Measurements from ENCODE around the gene VASN. TPM values are rescaled to one million over a fixed set of nuclear protein-coding genes. Genes with fewer than 3 reads are reported as not detected.

The VASN gene
- total RNA-seq, 1 experiment from 2014 or later = 45.3 TPM

GRCh38 chr16:4428500-4428899, 56.9 kb downstream of the VASN start:
- TF ChIP-seq CTCF (conservative IDR thresholded peaks at IDR 0.05) (no peak), EZH2 (IDR thresholded peaks at IDR 0.05; ENCODE audit: low read depth) (no peak)
- peaks cover 25% of the 10 kb centered on the region; the same call in 1 of the 2 replicates for H3F3A ChIP-seq (ENCODE audit: insufficient read depth, low read depth)
- intact Hi-C loops (cut with micrococcal nuclease; ENCODE audit: unreplicated experiment) = no loop called here
- H2AFZ ChIP-seq = no peak overlapping the region
- H3K27ac ChIP-seq = no peak overlapping the region
- no TSS peak for BruUV-seq (replicated peaks)
- no peaks in the 10 kb centered on the region for H3K9me3 ChIP-seq (ENCODE audit: insufficient read depth, low read depth)
- no peaks in the 10 kb centered on the region for H3K9me2 ChIP-seq (ENCODE audit: insufficient read depth)
- POLR2A ChIA-PET (ENCODE audit: unreplicated experiment) = interaction anchor here (0.5 kb wide), 1 partner anchor 13 kb away, joined by 3 read pairs; no protein-coding TSS in a partner anchor
- CTCF ChIA-PET = interaction anchor here (0.6 kb wide), 1 partner anchor 665 kb away, joined by 6 read pairs; no protein-coding TSS in a partner anchor
- H3K36me3 ChIP-seq (ENCODE audit: low read depth) = peaks cover 5% of the 10 kb centered on the region
- H3K79me2 ChIP-seq (ENCODE audit: low read depth) = peaks cover 68% of the 10 kb centered on the region
- H3K27me3 ChIP-seq (ENCODE audit: insufficient read depth, low read depth) = no peaks in the 10 kb centered on the region
- peaks cover 25% of the 10 kb centered on the region for H4K20me1 ChIP-seq (ENCODE audit: insufficient read depth)
- no peak overlapping the region for H3K4me2 ChIP-seq
- no peak overlapping the region for H3K4me3 ChIP-seq
- DNase-seq = no peak
- H3K4me1 ChIP-seq (replicated peaks; ENCODE audit: insufficient read depth) = peaks cover 12% of the 10 kb centered on the region

DNA sequence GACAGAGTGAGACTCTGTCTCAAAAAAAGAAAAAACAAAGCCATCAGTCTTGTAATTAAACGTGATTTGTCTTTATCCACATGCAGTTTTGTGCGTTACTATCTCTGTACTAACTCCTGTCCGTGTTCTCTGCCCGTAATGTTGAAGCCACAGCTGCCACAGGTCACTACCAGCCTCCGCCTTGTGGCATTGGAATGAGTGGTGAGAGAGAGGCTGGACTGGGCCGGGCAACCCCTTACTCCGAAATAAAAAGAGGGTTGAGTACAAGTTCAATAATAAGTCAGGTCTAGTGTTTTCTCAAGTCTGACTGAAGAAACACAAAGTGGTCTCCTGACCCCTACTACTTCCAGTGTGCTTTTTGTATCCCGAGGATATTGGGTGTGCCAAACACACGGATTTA, 59.4 kb downstream of the VASN start:
- no peaks in the 10 kb centered on the region for H3K9me2 ChIP-seq (ENCODE audit: insufficient read depth)
- no peak overlapping the region for H3K4me3 ChIP-seq
- ChIA-PET POLR2A (ENCODE audit: unreplicated experiment) (no interaction called here), CTCF (no interaction called here)
- TF ChIP-seq EZH2 (IDR thresholded peaks at IDR 0.05; ENCODE audit: low read depth) (no peak), CTCF (conservative IDR thresholded peaks at IDR 0.05) (no peak)
- H3K9me3 ChIP-seq (ENCODE audit: insufficient read depth, low read depth) = no peaks in the 10 kb centered on the region
- no peak overlapping the region for H3K27ac ChIP-seq
- H3F3A ChIP-seq (ENCODE audit: insufficient read depth, low read depth) = peaks cover 36% of the 10 kb centered on the region; the same call in 1 of the 2 replicates
- H3K79me2 ChIP-seq (ENCODE audit: low read depth) = peaks cover 58% of the 10 kb centered on the region
- peaks cover 6% of the 10 kb centered on the region for H3K4me1 ChIP-seq (replicated peaks; ENCODE audit: insufficient read depth)
- no peak overlapping the region for H3K4me2 ChIP-seq
- intact Hi-C loops (cut with micrococcal nuclease; ENCODE audit: unreplicated experiment) = no loop called here
- DNase-seq = no peak
- no TSS peak for BruUV-seq (replicated peaks)
- peaks cover 35% of the 10 kb centered on the region for H4K20me1 ChIP-seq (ENCODE audit: insufficient read depth)
- no peak overlapping the region for H2AFZ ChIP-seq
- no peaks in the 10 kb centered on the region for H3K27me3 ChIP-seq (ENCODE audit: insufficient read depth, low read depth)
- H3K36me3 ChIP-seq (ENCODE audit: low read depth) = peaks cover 5% of the 10 kb centered on the region

Other genes with a start within 250 kb of the VASN start
- not detected in 2 replicates for gene SRL, start 129.8 kb upstream of the VASN start, total RNA-seq (2021)
- gene TFAP4, start 98.8 kb upstream of the VASN start, total RNA-seq (2021) = 25.0 and 34.8 TPM in 2 replicates
- gene GLIS2, start 55.8 kb upstream of the VASN start, total RNA-seq (2021) = 44.2 and 48.3 TPM in 2 replicates
- 95.9 and 110 TPM in 2 replicates for gene PAM16, start 20.5 kb upstream of the VASN start, total RNA-seq (2021)
- 42.1 and 55.4 TPM in 2 replicates for gene CORO7, start 44.7 kb downstream of the VASN start, total RNA-seq (2021)
- gene DNAJA3, start 54.0 kb downstream of the VASN start, total RNA-seq (2021) = 58.9 and 66.5 TPM in 2 replicates
- 118 and 141 TPM in 2 replicates for gene NMRAL1, start 102.8 kb downstream of the VASN start, total RNA-seq (2021)
- gene HMOX2, start 104.5 kb downstream of the VASN start, total RNA-seq (2021) = 68.1 and 69.5 TPM in 2 replicates
- gene CDIP1, start 166.9 kb downstream of the VASN start, total RNA-seq (2021) = 10.7 and 18.4 TPM in 2 replicates
- 0.13 and 0.15 TPM in 2 replicates for gene C16orf96, start 184.5 kb downstream of the VASN start, total RNA-seq (2021)
- 58.4 and 68.7 TPM in 2 replicates for gene UBALD1, start 243.0 kb downstream of the VASN start, total RNA-seq (2021)